CD14-positive monocyte (primary cell): ENCODE results near the gene CAPZA3. TPM values are rescaled to one million over a fixed set of nuclear protein-coding genes. Genes with fewer than 3 reads are reported as not detected.

ENCODE experiments used
- DNase-seq, 3 donors: peaks; one replicate each; pipeline ENCODE4 v3.0.0-alpha.2; 2011 to 2022
- H2AFZ ChIP-seq: 2 replicates; pipeline ENCODE4 v1.6.0; 2012; ENCODE audit warnings: mild to moderate bottlenecking, low read depth, low read length, inconsistent platforms; ENCODE audit not compliant: insufficient read depth, poor library complexity, severe bottlenecking
- H3K27ac ChIP-seq, 2 donors: 1 replicate in 1 of 2; 2 replicates in 1 of 2; pipeline ENCODE4 v1.5.1; 2012 to 2013; ENCODE audit warnings: low read length in 2 of 2, control low read depth in 1 of 2, inconsistent platforms in 1 of 2, low read depth in 1 of 2, mild to moderate bottlenecking in 1 of 2
- H3K27me3 ChIP-seq, 2 donors: one replicate each; pipeline versions ENCODE4 v1.6.0 to v1.6.1; 2011 to 2013; ENCODE audit warnings: low read length in 2 of 2; ENCODE audit not compliant: control insufficient read depth in 2 of 2, insufficient read depth in 2 of 2
- H3K36me3 ChIP-seq, 2 donors: replicated peaks in 1 of 2; 1 replicate in 1 of 2; 2 replicates in 1 of 2; pipeline versions ENCODE4 v1.5.1 to v1.6.1; 2012 to 2013; ENCODE audit warnings: low read length in 2 of 2, control low read depth in 1 of 2, inconsistent platforms in 1 of 2, mild to moderate bottlenecking in 1 of 2; ENCODE audit not compliant: insufficient read depth in 2 of 2, control insufficient read depth in 1 of 2
- H3K4me1 ChIP-seq, 2 donors: 1 replicate in 1 of 2; 2 replicates in 1 of 2; pipeline versions ENCODE4 v1.5.1 to v1.6.1; 2012 to 2013; ENCODE audit warnings: low read length in 2 of 2, control low read depth in 1 of 2, inconsistent platforms in 1 of 2, mild to moderate bottlenecking in 1 of 2, moderate library complexity in 1 of 2; ENCODE audit not compliant: insufficient read depth in 2 of 2, control insufficient read depth in 1 of 2
- H3K4me2 ChIP-seq: replicated peaks from 2 replicates; pipeline ENCODE3; 2012; ENCODE audit warnings: low read length, moderate library complexity, mild to moderate bottlenecking; ENCODE audit not compliant: poor library complexity, severe bottlenecking; ENCODE audit errors: extremely low read depth
- H3K4me3 ChIP-seq, 3 experiments: fragments of 200-600 bp in 1 of 3; sonication (generic) in 1 of 3; replicated peaks in 1 of 3; 1 replicate in 2 of 3; 2 replicates in 1 of 3; pipeline ENCODE4 v1.5.1; 2011 to 2013; ENCODE audit warnings: low read length in 3 of 3, mild to moderate bottlenecking in 3 of 3, control low read depth in 2 of 3, low read depth in 2 of 3, inconsistent platforms in 1 of 3, moderate library complexity in 1 of 3
- H3K79me2 ChIP-seq: 2 replicates; pipeline ENCODE4 v1.6.0; 2012; ENCODE audit warnings: mild to moderate bottlenecking, control low read depth, inconsistent platforms, low read length, moderate library complexity; ENCODE audit not compliant: insufficient read depth
- H3K9ac ChIP-seq: 2 replicates; pipeline ENCODE4 v1.6.0; 2017; ENCODE audit warnings: low read length, mild to moderate bottlenecking; ENCODE audit not compliant: insufficient read depth, poor library complexity, severe bottlenecking
- H3K9me3 ChIP-seq, 2 donors: replicated peaks in 1 of 2; 1 replicate in 1 of 2; 2 replicates in 1 of 2; pipeline versions ENCODE4 v1.5.1 to v1.6.1; 2012 to 2013; ENCODE audit warnings: low read length in 2 of 2, control low read depth in 1 of 2; ENCODE audit not compliant: control insufficient read depth in 1 of 2, insufficient read depth in 1 of 2
- H4K20me1 ChIP-seq: 2 replicates; pipeline ENCODE4 v1.6.0; 2012; ENCODE audit warnings: mild to moderate bottlenecking, low read length, control low read depth, moderate library complexity; ENCODE audit not compliant: insufficient read depth
- H3K27ac Mint-ChIP-seq, 7 donors: one replicate each; pipeline ENCODE4 v1.8.0; 2020; ENCODE audit warnings: mild to moderate bottlenecking in 7 of 7, mixed read lengths in 7 of 7, moderate library complexity in 6 of 7, inconsistent platforms in 2 of 7
- H3K27me3 Mint-ChIP-seq, 3 donors: one replicate each; pipeline ENCODE4 v1.8.0; 2021 to 2022; ENCODE audit warnings: low read depth in 3 of 3, mild to moderate bottlenecking in 3 of 3, mixed read lengths in 3 of 3, moderate library complexity in 3 of 3, inconsistent platforms in 1 of 3
- H3K36me3 Mint-ChIP-seq, 2 donors: one replicate each; pipeline ENCODE4 v1.8.0; 2020; ENCODE audit warnings: mixed read lengths in 2 of 2, inconsistent platforms in 1 of 2, mild to moderate bottlenecking in 1 of 2
- H3K4me1 Mint-ChIP-seq: one replicate; pipeline ENCODE4 v1.8.0; 2020; ENCODE audit warnings: mild to moderate bottlenecking, mixed read lengths
- H3K4me3 Mint-ChIP-seq, 2 donors: one replicate each; pipeline ENCODE4 v1.8.0; 2020; ENCODE audit warnings: mild to moderate bottlenecking in 2 of 2, mixed read lengths in 2 of 2, moderate library complexity in 1 of 2
- H3K9me3 Mint-ChIP-seq, 7 donors: one replicate each; pipeline ENCODE4 v1.8.0; 2020 to 2022; ENCODE audit warnings: mixed read lengths in 7 of 7, mild to moderate bottlenecking in 6 of 7, moderate library complexity in 6 of 7, inconsistent platforms in 2 of 7
- CTCF ChIP-seq: fragments of 200-600 bp; IDR thresholded peaks from one replicate; pipeline ENCODE4 v1.8.0; 2022; ENCODE audit warnings: antibody characterized with exemption, mild to moderate bottlenecking
- WGBS: methylation state at CpG from one replicate; pipeline ENCODE4 v1.1.5; 2013; ENCODE audit warnings: missing lambda C conversion rate; ENCODE audit not compliant: insufficient coverage; 5-methylcytosine and 5-hydroxymethylcytosine counted together
- intact Hi-C, 2 donors: fragments of 100-400 bp; cut with micrococcal nuclease; formaldehyde crosslinking; loops; one replicate each; pipeline versions ENCODE4 v1.15.0 to v1.15.1; 2023
- polyA plus RNA-seq, 3 donors: library from polyadenylated mRNA; depleted of rRNA in 1 of 3; unstranded in 2 of 3; stranded (reverse) in 1 of 3; fragments of 300-500 nt in 2 of 3; fragments of >200 nt in 1 of 3; fragmentation: Illumina TruSeq in 2 of 3; gene quantifications; 1 replicate in 2 of 3; 2 replicates in 1 of 3; pipeline ENCODE4 v1.2.3, GENCODE V29; 2012 to 2021

Gene CAPZA3
- polyA plus RNA-seq, 3 donors, result not detected

- no peak overlapping the region for H2AFZ ChIP-seq
- peaks cover 0 to 3% (median 0%) of the 10 kb centered on the region in 7 donors for H3K9me3 Mint-ChIP-seq
- H3K27ac Mint-ChIP-seq, result no peak overlapping the region
- no peaks in the 10 kb centered on the region for H3K36me3 ChIP-seq
- no peaks in the 10 kb centered on the region for H3K79me2 ChIP-seq
- H3K27ac ChIP-seq, result no peak overlapping the region
- intact Hi-C loops, result no loop called here
- H3K9ac ChIP-seq, result no peak overlapping the region
- no peak for TF ChIP-seq CTCF
- H3K4me2 ChIP-seq, result no peak overlapping the region
- H4K20me1 ChIP-seq, result no peaks in the 10 kb centered on the region
- no peak overlapping the region for H3K4me3 ChIP-seq
- 29% methylated on average over 1 of the region's 6 CpGs for WGBS
- no peaks in the 10 kb centered on the region for H3K9me3 ChIP-seq
- no peak overlapping the region for H3K4me3 Mint-ChIP-seq
- no peaks in the 10 kb centered on the region for H3K27me3 Mint-ChIP-seq
- no peaks in the 10 kb centered on the region for H3K4me1 ChIP-seq
- H3K27me3 ChIP-seq, result no peaks in the 10 kb centered on the region
- no peaks in the 10 kb centered on the region for H3K4me1 Mint-ChIP-seq
- no peak for DNase-seq
- no peaks in the 10 kb centered on the region for H3K36me3 Mint-ChIP-seq
These were observed 14.5 kb downstream of the CAPZA3 start for GRCh38 chr12:18752280-18752920.

- intact Hi-C loops, result no loop called here
- H3K79me2 ChIP-seq, result no peaks in the 10 kb centered on the region
- H3K9me3 ChIP-seq, result no peaks in the 10 kb centered on the region
- no peak overlapping the region for H3K9ac ChIP-seq
- WGBS, result 88% methylated on average over 1 of the region's 1 CpG
- no peaks in the 10 kb centered on the region for H3K4me1 Mint-ChIP-seq
- no peaks in the 10 kb centered on the region for H3K27me3 ChIP-seq
- H3K36me3 ChIP-seq, result no peaks in the 10 kb centered on the region
- H3K36me3 Mint-ChIP-seq, result no peaks in the 10 kb centered on the region
- TF ChIP-seq CTCF, result no peak
- no peak overlapping the region for H3K4me3 Mint-ChIP-seq
- peaks cover 0 to 3% (median 0%) of the 10 kb centered on the region in 7 donors for H3K9me3 Mint-ChIP-seq
- H3K4me1 ChIP-seq, result no peaks in the 10 kb centered on the region
- H2AFZ ChIP-seq, result no peak overlapping the region
- no peak overlapping the region for H3K4me2 ChIP-seq
- no peak overlapping the region for H3K4me3 ChIP-seq
- peaks cover 0 to 1% (median 0%) of the 10 kb centered on the region in 3 donors for H3K27me3 Mint-ChIP-seq
- no peaks in the 10 kb centered on the region for H4K20me1 ChIP-seq
- H3K27ac Mint-ChIP-seq, result no peak overlapping the region
- no peak for DNase-seq
- H3K27ac ChIP-seq, result no peak overlapping the region
These were observed 15.0 kb downstream of the CAPZA3 start for GRCh38 chr12:18752947-18753346.
